ENCODE measurements around the gene CAB39.

DNA sequence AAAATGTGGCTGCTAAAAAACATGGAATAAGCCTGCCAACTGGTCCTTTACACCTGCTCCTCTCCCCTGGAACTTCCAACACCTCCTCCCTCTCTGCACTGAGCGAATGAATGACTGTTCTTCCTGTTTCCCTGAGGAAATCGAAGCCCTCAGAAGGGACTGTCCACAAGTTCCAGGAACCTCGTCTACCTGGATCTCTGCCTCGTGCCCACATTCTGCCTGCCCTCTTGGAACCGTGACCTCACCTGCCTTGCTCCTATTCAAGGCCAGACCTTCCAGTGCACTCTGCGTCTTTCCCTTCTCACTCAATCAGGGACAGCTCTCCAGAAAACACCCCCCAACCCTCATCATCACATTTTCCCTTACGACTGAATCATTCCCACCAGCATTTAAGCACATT is 4.4 kb upstream of the CAB39 start:
- TF ChIP-seq, protein P1, sequence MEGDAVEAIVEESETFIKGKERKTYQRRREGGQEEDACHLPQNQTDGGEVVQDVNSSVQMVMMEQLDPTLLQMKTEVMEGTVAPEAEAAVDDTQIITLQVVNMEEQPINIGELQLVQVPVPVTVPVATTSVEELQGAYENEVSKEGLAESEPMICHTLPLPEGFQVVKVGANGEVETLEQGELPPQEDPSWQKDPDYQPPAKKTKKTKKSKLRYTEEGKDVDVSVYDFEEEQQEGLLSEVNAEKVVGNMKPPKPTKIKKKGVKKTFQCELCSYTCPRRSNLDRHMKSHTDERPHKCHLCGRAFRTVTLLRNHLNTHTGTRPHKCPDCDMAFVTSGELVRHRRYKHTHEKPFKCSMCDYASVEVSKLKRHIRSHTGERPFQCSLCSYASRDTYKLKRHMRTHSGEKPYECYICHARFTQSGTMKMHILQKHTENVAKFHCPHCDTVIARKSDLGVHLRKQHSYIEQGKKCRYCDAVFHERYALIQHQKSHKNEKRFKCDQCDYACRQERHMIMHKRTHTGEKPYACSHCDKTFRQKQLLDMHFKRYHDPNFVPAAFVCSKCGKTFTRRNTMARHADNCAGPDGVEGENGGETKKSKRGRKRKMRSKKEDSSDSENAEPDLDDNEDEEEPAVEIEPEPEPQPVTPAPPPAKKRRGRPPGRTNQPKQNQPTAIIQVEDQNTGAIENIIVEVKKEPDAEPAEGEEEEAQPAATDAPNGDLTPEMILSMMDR (IDR thresholded peaks at IDR 0.05; ENCODE audit: insufficient read depth, low read length), result no peak
- TF ChIP-seq GABPA (IDR thresholded peaks at IDR 0.05; ENCODE audit: low read depth), result no peak
- TF ChIP-seq, protein P2, sequence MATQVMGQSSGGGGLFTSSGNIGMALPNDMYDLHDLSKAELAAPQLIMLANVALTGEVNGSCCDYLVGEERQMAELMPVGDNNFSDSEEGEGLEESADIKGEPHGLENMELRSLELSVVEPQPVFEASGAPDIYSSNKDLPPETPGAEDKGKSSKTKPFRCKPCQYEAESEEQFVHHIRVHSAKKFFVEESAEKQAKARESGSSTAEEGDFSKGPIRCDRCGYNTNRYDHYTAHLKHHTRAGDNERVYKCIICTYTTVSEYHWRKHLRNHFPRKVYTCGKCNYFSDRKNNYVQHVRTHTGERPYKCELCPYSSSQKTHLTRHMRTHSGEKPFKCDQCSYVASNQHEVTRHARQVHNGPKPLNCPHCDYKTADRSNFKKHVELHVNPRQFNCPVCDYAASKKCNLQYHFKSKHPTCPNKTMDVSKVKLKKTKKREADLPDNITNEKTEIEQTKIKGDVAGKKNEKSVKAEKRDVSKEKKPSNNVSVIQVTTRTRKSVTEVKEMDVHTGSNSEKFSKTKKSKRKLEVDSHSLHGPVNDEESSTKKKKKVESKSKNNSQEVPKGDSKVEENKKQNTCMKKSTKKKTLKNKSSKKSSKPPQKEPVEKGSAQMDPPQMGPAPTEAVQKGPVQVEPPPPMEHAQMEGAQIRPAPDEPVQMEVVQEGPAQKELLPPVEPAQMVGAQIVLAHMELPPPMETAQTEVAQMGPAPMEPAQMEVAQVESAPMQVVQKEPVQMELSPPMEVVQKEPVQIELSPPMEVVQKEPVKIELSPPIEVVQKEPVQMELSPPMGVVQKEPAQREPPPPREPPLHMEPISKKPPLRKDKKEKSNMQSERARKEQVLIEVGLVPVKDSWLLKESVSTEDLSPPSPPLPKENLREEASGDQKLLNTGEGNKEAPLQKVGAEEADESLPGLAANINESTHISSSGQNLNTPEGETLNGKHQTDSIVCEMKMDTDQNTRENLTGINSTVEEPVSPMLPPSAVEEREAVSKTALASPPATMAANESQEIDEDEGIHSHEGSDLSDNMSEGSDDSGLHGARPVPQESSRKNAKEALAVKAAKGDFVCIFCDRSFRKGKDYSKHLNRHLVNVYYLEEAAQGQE (IDR thresholded peaks at IDR 0.05; ENCODE audit: insufficient replicate concordance, low read depth), result no peak
- no peak for TF ChIP-seq SPI1 (IDR thresholded peaks at IDR 0.05; ENCODE audit: borderline replicate concordance, low read depth)
- no peak for TF ChIP-seq POLR2AphosphoS5 (IDR thresholded peaks at IDR 0.05; ENCODE audit: low read depth)
